ENCODE measurements around the gene UBAP1.
"Not testable (repeated sequence)": the region's sequence is repeated elsewhere in the genome, so short reads cannot be mapped to it uniquely, and the experiment has no call there.

UBAP1 gene

DNA sequence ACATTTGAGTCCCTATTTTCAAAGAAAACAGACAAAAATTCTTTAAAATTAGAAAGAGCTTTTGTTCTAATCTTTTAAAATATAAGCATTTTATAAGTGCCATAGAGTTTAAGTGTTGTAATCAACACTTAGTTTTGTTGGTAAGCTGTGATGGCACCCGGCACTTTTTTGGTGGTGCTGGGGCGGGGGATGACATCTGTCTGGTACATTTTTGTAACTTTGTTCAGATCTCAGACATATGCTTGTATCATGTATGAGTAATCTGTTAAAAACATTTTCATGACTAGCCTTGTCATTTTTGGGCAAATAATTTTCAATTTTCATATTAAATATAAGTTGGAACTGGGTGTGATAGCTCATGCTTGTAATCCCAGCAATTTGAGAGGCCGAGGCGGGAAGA, 51.7 kb downstream of the UBAP1 start:
- DNase-seq, result no peak

DNA sequence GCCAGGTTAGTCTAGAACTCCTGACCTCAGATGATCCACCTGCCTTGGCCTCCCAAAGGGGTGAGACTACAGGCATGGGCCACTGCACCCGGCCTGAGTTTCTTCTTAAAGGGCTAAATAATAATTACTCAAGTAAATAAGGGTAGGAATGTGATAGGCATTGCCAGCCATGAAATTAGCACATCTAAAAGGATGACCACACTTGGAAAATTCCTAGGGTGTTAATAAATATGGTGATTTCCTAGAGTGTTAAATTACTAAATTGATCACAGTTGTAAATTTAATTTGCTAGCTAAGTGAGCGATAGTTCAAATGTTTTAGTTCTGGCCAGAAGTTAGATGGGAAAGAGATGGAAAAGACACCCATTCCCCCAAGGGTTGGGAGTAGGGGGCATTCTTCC, 53.4 kb downstream of the UBAP1 start:
- no peak for DNase-seq

DNA sequence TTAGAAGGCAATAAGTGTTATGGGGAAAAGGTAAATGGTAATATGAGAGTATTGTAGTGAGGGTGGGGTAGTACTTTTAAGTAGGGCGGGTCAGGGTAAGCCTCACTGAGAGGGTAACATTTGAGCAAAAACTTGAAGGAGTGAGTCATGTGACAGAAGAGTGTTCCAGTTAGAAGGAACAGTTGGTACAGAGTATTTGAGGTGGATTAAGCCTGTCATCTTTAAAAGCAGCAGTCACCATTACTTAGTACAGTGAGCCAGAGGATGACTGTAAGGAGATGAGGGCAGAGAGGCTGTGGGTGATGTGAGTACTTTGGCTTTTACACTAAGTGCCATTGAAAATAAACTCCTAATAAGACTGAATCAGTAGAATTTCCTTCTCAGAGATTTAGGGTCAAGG, 54.8 kb downstream of the UBAP1 start:
- no peak for DNase-seq

DNA sequence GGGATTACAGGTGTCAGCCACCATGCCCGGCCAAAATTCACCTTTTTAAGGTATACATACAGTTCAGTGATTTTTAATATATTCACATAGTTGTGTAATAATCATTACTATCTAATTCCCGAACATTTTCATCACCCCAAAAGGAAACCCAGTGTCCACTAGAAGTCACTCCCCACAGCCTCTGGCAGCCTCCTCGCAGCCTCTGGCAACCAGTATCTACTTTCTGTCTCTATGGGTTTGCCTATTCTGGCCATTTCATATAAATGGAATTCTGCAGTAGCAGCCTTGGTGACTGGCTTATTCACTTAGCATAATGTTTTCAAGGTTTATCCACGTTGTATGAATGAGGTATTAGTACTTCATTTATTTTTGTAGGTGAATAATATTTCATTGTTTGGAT, 59.0 kb downstream of the UBAP1 start:
- DNase-seq, result no peak

DNA sequence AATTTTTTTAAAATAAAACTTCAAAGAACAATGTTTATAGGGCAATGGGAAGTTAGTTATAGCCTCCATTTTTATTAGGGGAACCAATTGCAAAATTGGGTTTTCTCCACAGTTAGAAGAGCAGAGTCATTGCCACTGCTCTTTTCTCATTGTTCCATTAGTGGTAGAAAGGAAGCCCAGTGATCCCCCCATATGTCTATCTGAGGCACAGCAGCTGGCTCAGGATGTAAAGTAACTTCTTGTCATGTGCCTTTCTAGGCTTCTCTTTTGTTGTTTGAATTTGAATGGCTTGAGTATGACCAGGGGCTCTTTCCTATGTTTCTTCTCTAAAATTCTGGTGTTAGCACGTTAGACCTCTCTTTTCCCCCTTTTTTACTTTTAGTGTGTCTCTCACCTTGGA, 61.2 kb downstream of the UBAP1 start:
- no peak for DNase-seq

DNA sequence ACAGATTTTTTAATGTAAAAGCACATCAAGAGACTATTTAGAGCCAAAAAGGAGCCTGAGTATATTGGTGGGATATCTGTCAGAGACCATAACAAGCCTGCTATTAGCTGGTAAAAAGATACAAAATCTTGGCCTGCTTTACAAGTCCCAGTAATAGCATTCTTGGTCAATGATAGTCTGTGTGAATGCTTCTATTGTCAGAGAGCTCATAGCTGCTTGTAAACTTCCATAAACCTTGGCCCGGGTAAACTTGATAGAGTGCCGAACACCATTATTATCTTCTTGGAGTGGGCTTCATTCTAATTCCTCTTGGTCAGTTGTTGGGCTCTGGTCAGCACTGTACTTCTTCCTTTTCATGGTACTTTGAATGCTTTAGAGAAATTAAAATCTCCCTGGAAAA, 64.0 kb downstream of the UBAP1 start:
- DNase-seq, result no peak

DNA sequence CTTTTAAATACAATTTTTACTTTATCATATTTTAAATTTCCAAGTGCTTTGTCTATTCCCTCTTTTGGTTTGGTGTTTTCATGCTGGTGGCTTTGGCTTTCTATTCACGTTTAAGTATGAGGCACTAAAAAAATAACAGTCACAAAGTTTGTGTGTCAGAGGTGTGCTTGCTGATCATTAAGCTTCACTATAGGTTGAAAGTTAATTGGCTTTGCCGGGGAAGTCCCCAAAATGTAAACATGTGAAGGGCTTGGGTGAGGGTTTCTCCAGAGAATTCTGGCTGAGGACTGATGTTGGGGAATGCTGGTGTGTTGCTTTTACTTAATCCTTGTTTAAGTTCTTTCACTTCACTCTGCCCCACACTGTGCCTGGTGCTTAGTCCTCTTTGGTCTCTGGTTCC, 66.4 kb downstream of the UBAP1 start:
- DNase-seq, result not testable (repeated sequence)

DNA sequence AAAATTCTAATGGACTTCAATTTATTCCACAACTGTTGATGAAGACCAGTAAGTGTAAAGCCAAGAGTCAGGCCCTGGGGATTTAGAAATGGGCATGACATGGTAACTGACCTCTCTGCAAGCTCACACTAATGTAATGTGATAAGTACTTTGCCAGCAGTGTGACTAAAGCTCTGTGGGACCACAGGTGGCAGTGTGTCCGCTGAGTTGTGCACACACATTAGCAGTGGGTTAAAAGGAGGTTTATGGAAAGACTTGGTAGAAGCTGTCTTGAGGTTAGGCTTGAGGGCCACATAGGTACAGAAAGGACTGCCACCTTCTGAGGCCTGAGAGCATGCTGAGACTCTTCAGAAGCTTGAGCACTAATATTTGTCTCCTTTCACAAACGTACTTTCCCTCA, 67.6 kb downstream of the UBAP1 start:
- no peak for DNase-seq

DNA sequence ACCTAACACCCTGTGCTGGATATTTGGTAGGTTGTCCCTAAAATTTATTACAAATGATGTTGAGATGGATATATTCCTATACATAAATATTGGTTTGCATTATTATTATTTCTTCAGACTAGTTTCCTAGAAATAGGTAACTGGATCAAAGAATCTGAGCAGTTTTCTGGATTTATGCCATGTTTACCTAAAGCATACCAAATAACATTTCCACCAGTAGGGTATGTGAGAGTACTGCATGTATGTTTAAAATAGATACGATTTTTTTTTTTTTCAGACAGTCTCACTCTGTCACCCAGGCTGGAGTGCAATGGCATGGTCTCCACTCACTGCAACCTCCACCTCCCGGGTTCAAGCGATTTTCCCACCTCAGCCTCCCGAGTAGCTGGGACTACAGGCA, 68.9 kb downstream of the UBAP1 start:
- DNase-seq, result not testable (repeated sequence)

DNA sequence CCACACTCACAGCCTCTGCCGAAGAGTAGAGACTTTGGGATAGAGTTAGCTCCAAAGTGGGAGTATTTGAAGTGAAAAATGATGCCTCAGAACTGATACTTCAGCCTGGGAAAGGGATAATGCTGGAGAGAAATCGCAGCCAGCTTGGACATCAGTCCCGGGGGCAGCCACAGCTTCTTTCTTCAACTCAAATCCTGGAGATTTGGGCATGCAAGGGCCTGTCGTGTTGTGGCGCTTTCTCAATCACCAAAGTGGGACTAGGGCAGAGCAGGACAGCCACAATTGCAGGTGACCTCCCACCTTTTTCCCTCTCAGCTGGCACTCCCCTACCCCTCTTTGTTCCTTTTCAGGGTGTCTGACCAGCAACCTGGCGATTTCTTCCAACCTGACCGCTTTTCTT, 70.4 kb downstream of the UBAP1 start:
- DNase-seq, result no peak

DNA sequence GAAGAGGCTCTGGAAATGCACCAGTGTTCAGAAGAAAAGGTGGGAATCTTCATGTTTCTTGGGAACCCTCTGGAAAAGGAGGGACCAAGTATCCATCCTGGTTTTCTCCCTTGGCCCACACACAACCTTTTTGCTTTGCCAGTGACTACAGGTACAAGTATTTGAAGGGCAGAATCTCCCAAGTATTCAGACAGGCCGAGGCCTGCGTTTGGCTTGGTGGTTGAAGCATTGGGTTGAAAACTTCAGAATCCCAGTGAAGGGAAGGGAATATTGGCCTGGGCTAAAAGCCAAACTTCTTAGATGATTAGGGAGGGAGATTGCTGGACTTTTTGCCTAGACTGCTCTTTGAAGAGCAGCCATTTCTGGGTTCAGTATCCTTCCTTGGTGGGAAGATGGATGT, 71.9 kb downstream of the UBAP1 start:
- DNase-seq, result no peak

DNA sequence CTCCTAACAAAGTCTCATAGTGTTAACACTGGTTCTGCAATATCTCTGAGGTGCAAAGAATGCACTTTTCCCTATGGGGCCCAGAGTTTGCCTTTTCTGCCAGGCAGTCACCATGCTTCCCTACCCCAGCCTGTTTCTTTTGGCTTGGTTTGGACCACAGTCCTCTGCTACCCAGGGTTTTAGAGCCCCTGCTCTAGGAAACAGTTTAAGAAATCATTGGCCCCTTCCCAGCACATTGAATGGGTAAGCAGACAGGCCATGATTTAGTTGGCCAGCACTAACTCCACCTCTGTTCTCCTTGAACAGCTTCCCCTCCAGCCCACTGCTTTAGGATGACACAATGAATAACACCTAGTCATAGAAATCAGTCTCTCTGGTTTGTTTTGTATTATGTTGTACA, 73.2 kb downstream of the UBAP1 start:
- no peak for DNase-seq

DNA sequence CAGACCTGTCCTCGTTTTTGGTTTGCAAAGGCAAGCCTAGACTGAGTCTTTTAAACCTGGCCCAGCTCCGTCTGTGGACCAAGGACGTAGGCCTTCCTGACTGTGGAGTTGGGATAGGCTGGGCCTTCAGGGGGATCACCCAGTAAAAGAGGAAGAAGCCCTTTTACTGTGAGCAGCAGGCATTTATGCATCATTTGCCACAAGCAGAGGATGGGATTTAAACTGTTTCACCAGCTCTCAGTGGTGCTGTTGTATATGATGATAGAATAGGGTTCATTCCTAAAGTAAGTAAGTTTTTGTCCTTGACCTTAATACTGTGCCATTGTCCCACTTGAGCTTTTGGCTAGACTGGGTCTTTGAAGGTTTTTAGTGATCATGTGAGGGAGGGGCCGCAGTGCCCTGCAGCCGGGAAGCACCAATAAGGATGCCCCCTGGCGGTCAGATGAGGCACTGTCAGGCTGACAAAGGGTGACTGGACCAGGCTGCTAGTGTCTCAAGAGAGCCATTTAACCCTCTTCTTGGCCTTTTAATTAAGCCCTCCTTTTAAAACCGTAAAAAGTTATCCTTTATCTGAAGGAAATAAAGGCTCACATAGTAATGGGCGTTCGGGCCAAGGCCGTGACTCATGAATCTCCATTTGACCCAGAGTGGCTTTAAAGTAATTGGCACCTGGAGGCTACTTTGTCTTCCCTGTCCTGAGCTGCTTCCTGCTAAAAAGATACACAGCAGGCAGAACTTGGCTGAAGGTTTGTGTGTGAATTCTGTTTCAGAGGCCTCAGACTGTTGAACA, 74.0 kb downstream of the UBAP1 start:
- DNase-seq, result peak; percentile 59

DNA sequence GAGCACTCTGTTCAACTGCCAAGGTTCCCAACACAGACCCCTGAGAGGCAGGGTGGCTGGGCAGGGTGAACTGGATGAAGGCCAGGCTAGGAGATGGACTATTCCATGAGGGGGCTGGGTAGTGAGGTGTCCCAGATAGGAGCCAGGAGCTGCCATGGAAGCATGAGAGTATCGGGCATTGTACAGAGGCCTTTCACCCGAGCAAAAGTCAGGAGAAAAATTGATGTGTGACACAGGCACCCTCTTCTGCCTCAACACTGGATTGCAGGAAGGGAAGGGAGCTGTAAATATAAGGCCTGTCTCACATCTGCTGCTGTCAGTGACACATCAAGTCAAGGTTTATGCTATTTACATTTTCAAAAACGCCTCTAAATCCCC, 74.6 kb downstream of the UBAP1 start:
- DNase-seq, result peak; percentile 39

DNA sequence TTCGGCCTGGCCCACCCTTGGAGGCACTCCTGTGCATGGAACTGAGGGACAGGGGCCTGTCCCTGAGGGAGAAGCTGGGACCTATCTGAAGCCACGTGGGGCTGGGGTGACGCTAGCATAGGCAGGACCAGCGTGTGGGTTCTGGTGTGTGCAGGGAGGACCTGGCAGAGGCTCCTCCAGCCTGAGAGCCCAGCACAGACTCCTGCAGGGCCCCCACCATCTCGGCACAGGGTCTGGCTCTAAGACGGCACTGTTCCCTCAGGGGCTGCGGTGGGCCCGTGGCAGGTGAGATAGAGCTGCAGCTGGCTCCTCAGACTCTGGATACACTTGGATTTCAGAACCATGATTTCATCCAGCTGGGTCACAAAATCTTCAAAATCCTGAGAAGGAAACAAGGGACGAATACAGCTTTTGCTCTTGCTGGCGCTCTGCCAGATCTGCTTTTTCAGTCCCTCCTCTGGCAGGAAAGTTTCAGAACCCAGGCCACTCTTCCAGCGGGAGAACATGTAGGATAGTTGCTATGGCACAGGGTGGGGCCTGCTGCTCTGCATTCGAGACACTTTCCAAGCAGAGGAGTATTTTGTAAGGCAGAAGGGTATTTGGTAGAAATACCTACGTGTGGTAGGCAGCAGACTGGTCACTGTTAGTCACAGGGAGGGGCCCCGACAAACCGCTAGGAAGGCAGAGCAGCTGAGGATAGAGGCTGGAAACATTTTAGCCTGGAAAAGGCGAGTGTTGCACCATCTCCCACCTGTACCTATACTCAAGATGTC, 75.5 kb downstream of the UBAP1 start:
- no peak for DNase-seq

DNA sequence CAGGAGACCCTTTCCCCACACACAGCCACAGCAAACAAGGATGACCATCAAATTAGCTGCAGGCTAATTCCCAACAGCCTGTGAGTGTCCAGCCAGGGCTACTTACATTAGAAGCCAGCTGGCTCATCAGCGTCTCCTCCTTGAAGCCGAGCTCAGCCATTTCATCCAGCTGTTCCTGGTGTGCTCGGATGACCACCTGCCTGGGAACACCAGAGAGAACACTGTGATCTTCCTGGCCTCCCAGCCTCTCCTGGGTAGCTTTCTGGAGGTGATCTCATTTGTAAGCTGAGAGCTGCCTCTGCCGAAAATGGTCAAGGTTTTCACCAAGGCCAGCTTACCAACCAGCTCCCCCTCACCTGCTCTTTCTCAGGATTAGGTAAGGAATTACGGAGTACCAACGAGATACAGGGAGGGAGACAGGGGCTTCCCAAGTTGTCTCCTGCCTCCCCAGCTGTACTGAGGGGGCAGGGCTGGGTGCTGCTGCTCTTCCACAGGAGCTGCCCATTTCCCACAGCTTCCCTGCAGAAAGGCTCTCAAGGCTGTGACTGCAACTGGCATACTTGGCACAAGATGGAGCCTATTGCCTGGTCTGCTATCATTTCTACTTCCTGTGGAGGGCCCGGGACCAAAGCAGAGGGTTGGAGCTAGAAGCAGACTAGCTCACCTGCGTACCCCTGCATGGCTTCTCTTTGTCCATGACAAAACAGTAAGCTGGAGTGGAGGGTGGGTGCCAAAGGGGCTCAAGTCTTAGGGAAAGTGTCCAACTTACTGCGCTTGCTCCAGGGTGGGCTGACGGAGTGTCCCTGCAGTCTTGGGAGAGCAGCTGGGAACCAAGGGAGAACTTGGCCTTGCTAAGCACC, 76.4 kb downstream of the UBAP1 start:
- no peak for DNase-seq

DNA sequence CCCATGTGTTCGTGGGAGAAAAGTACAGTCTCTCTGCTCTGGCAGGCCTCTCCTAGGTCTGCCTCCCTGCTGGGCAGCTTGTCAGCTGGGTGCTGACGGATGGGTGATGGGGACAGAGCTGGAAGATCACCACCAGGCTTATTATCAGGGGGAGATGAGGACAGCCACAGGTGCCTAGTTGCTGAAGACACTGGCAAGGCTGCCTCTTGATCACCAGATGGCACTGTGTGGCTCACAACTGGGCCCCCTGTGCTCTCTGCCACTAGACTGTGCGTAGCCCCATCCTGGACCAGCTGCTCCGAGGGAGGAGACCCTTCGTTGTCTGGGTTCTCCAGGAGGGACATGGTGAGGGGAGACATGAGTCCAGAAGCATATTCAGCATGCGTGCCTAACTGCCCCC, 77.3 kb downstream of the UBAP1 start:
- DNase-seq, result no peak

DNA sequence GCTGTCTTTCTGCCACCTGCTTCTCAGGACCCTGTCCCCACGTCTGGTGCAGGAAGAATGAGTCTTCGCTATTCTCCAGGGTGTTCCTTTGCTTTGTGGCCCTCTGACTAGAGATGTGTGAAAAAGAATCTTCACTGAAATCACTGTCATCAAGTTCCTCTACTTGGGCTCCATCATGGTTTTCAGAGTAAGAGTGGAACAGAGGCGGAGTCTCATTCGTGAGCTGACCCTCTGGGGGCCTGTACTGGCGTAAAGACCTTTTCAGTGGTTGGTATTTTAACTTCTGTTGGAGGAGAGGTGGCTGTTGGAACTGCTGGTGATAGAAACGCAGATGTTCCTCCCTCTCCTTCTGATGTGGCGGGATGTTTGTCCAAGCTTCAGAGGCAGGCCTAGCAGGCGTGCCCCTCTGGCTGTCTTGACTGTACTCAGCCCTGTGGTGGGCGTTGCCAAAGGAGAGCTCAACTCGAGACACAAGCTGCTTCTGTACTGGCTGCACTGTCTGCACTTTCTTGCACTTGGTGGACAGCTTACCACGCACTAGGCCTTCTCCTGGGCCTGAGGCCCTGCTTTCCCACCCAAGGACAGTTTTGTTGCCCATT, 78.2 kb downstream of the UBAP1 start:
- no peak for DNase-seq

DNA sequence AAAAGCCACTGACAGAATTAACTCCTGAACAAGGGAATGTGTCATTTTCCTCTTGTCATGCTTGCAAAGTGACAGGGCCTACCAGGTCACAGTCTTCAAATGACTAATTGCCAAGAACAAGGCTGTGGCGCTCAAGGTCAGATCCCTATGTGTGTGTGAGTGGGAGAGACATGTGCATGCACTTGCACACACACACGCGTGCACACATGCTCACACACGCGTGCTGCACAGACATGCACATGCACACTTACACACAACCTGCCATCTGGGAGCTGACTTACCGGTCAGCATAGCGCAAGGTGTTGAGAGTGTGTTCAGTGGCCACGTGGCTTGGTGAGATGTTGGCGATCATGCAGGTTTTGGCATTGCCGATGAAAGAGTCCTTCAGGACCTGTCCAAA, 80.5 kb downstream of the UBAP1 start:
- no peak for DNase-seq

DNA sequence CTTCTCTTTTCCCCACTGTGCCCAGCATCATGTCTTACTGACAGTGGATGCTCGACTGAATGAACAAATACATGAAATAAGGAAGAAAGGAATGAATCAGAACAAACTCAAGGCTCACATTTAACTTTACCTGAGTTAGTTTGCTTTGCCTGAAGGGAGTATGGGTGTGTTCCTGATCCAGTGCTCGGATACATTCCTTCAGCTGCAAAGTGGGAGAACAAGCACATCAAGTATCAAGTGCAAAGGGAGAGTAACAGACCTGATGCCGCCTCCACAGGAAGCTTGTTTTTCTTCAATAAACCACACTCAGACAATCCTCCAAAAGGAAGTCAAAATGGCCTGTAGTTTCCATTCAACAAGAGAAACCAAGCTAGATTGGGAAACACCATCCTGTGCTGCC, 84.1 kb downstream of the UBAP1 start:
- no peak for DNase-seq

DNA sequence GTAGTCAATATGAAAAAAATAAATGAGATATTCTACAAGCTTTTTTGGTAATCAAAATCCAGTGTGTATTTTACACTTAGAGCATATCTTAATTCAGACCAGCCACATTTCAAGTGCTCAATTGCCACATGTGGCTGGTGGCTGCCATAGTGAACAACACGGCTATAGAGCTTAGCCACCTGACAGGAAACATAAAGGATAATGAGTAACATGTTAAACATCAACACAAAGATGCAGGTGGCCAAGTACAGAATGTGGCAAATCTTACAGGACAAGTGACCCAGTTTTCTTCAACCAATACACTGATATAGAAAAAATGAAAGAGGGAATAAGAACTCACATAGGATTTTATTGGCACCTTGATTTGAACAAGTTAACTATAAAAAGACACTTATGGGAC, 88.8 kb downstream of the UBAP1 start:
- DNase-seq, result no peak

DNA sequence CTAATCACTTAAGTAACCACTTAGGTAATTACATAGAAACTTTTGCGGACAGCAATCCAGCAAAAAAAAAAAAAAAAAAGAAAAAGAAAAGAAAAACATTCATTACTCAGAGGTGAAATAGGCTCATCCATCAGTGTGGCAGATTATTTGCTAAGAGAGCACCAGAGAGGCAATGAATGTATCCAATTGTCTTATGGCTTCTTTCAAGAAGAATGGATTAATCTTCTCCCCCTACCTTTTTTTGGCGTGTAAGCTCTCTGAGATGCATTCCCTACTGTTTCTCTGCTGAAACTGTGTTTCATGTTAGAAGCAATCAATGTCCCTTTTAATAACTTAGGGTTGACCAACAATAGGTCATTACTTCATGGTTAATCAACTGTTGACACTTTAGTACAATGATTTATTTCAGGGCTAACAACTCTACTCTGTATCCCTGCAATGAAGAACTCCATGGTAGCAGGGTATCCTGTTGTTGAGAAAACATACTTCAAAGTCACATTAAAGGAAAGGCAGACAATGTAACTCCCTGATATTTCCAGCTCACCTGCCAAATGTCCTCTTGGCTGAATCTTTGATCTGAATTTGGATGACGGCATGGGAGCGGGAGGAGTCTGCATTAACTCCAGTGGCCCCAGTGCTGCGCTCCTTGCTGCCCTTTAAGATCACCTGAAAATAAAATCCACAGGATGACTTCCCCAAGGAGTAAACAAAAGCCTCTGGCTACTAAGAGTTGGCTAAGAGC, 92.6 kb downstream of the UBAP1 start:
- no peak for DNase-seq
